Mesendoderm (in vitro differentiated cells): Measurements from ENCODE around the gene TEKT1. TPM values are rescaled to one million over a fixed set of nuclear protein-coding genes. Genes with fewer than 3 reads are reported as not detected.
"Not testable (repeated sequence)": the region's sequence is repeated elsewhere in the genome, so short reads cannot be mapped to it uniquely, and the experiment has no call there.

Source experiments
- DNase-seq: peaks from one replicate; pipeline ENCODE4 v3.0.0; 2013
- H2AK5ac ChIP-seq: 2 replicates; pipeline ENCODE4 v1.6.1; 2013; ENCODE audit warnings: low read length, inconsistent platforms
- H2BK120ac ChIP-seq: 2 replicates; pipeline ENCODE4 v1.6.1; 2013; ENCODE audit warnings: low read depth, mild to moderate bottlenecking, low read length, moderate library complexity, mixed read lengths
- H2BK15ac ChIP-seq: replicated peaks from 2 replicates; pipeline ENCODE4 v1.6.1; 2013; ENCODE audit warnings: low read depth, mild to moderate bottlenecking, moderate library complexity
- H2BK5ac ChIP-seq: 2 replicates; pipeline ENCODE4 v1.6.1; 2013; ENCODE audit warnings: low read length, inconsistent platforms
- H3K18ac ChIP-seq: 2 replicates; pipeline ENCODE4 v1.6.1; 2013; ENCODE audit warnings: mild to moderate bottlenecking, low read length, mixed read lengths
- H3K23ac ChIP-seq: one replicate; pipeline ENCODE4 v1.6.1; 2013; ENCODE audit warnings: low read length
- H3K27ac ChIP-seq: 2 replicates; pipeline ENCODE4 v1.5.1; 2013; ENCODE audit warnings: low read depth, mild to moderate bottlenecking, inconsistent platforms, low read length, moderate library complexity
- H3K27me3 ChIP-seq: 2 replicates; pipeline ENCODE4 v1.6.1; 2013; ENCODE audit warnings: low read length, control low read depth, mild to moderate bottlenecking, inconsistent platforms; ENCODE audit not compliant: insufficient read depth, poor library complexity
- H3K36me3 ChIP-seq: 2 replicates; pipeline ENCODE4 v1.6.1; 2013; ENCODE audit warnings: low read length, inconsistent platforms; ENCODE audit not compliant: control insufficient read depth, insufficient read depth
- H3K4ac ChIP-seq: one replicate; pipeline ENCODE4 v1.6.1; 2013; ENCODE audit warnings: low read depth, mild to moderate bottlenecking, low read length, moderate library complexity
- H3K4me1 ChIP-seq: 2 replicates; pipeline ENCODE4 v1.6.1; 2013; ENCODE audit warnings: low read depth, low read length, inconsistent platforms; ENCODE audit not compliant: control insufficient read depth
- H3K4me2 ChIP-seq: 2 replicates; pipeline ENCODE4 v1.6.1; 2013; ENCODE audit warnings: low read length
- H3K4me3 ChIP-seq: 2 replicates; pipeline ENCODE4 v1.5.1; 2013; ENCODE audit warnings: mild to moderate bottlenecking, low read length
- H3K56ac ChIP-seq: one replicate; pipeline ENCODE4 v1.6.1; 2013; ENCODE audit warnings: low read length
- H3K79me1 ChIP-seq: 2 replicates; pipeline ENCODE4 v1.6.1; 2013; ENCODE audit warnings: low read length, inconsistent platforms
- H3K79me2 ChIP-seq: 2 replicates; pipeline ENCODE4 v1.6.1; 2013; ENCODE audit warnings: mild to moderate bottlenecking, low read length; ENCODE audit not compliant: control insufficient read depth, insufficient read depth
- H3K9ac ChIP-seq: 2 replicates; pipeline ENCODE4 v1.6.1; 2013; ENCODE audit warnings: low read length, inconsistent platforms
- H4K5ac ChIP-seq: one replicate; pipeline ENCODE4 v1.6.1; 2013; ENCODE audit warnings: low read length
- H4K8ac ChIP-seq: one replicate; pipeline ENCODE4 v1.6.1; 2013; ENCODE audit warnings: low read depth, mild to moderate bottlenecking, control low read depth, low read length, moderate library complexity
- WGBS: extraction: QIAGEN DNeasy Blood & Tissue Kit; methylation state at CpG from one replicate; pipeline ENCODE4 v1.1.7; 2013; ENCODE audit warnings: low lambda C conversion rate, missing lambda C conversion rate; ENCODE audit not compliant: insufficient coverage; ENCODE audit errors: extremely low coverage; 5-methylcytosine and 5-hydroxymethylcytosine counted together
- polyA plus RNA-seq, 2 experiments: library from polyadenylated mRNA; stranded (reverse); fragments of 200-250 nt; gene quantifications; one replicate each; pipeline ENCODE4 v1.2.3, GENCODE V29; 2013

TEKT1 gene
- not detected for polyA plus RNA-seq (2013, experiment 1 of 2)
- polyA plus RNA-seq (2013, experiment 2 of 2): not detected

DNA sequence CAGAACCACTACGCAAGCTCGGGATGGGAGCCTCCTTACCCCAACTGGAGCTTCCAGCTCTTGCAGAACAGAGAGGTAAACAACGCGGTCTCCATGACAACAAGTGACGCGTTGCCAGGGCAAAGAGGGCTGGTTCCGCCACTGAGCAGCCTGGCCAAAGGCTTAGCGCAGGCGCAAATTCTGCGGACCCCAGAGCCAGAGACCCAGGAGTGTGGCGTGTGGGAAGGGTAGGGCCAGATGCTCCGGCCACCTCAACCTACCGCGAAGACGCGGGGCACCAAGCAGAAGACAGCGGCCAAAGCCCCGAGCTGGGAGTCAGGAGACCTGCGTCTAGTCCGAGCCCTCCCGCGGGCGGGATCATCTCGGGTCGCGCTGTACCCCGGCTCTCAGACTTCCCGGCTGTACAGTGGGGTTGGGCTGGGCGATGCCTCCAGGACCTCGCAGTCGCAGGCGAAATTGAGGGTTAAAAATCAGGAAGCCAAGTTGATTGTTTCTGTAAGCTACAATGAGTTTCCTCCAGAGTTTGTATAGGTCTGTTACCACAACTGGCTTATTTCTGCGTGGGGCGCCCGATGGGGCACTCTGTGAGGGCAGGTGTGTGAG, at the start of gene TEKT1:
TSS of gene TEKT1 (minus strand) at position 69 of the 603 bp plus-strand sequence. CDS start 1,353 bp downstream, outside the sequence.
- peak; percentile 98 for DNase-seq
- no peaks in the 10 kb centered on the region for H3K27me3 ChIP-seq
- no CpG with 5 or more reads among the region's 35 CpGs for WGBS

GRCh38 chr17:6879221-6879975, 47.9 kb upstream of the TEKT1 start:
- not testable (repeated sequence) for H3K9ac ChIP-seq, DNase-seq, H3K27ac ChIP-seq, H2AK5ac ChIP-seq, H3K36me3 ChIP-seq, H3K23ac ChIP-seq, H3K4me3 ChIP-seq, H2BK15ac ChIP-seq, H3K18ac ChIP-seq, H3K79me1 ChIP-seq, H3K56ac ChIP-seq, H3K4me1 ChIP-seq, H2BK120ac ChIP-seq, H3K27me3 ChIP-seq, H4K5ac ChIP-seq, H4K8ac ChIP-seq, H2BK5ac ChIP-seq, H3K4me2 ChIP-seq, H3K4ac ChIP-seq, H3K79me2 ChIP-seq
- whole genome bisulfite sequencing: no CpG with 5 or more reads among the region's 10 CpGs

More for the DNA sequence above, at the start of gene TEKT1:
- Histone ChIP-seq H4K5ac (no peak within 1 kb of the TSS), H3K4ac (no peak within 1 kb of the TSS), H3K56ac (peak within 1 kb of the TSS; percentile 3), H2BK120ac (no peak within 1 kb of the TSS), H3K27ac (no peak within 1 kb of the TSS), H3K18ac (no peak within 1 kb of the TSS), H3K23ac (no peak within 1 kb of the TSS), H2AK5ac (no peak within 1 kb of the TSS), H3K9ac (peak within 1 kb of the TSS; percentile 19), H3K36me3 (no peaks in the 10 kb centered on the region), H3K4me3 (no peak within 1 kb of the TSS), H2BK15ac (no peak within 1 kb of the TSS), H2BK5ac (no peak within 1 kb of the TSS), H3K79me2 (no peaks in the 10 kb centered on the region), H3K79me1 (no peaks in the 10 kb centered on the region), H4K8ac (no peak within 1 kb of the TSS), H3K4me2 (peak within 1 kb of the TSS; percentile 51), H3K4me1 (no peaks in the 10 kb centered on the region)

DNA sequence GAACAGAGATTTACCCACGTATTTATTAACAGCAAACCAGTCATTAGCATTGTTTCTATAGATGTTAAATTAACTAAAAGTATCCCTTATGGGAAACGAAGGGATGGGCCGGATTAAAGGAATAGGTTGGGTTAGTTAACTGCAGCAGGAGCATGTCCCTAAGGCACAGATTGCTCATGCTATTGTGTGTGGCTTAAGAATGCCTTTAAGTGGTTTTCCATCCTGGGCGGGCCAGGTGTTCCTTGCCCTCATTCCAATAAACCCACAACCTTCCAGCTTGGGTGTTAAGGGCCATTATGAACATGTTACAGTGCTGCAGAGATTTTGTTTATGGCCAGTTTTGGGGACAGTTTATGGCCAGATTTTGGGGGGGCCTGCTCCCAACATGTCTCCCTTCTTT, 43.7 kb upstream of the TEKT1 start:
- not testable (repeated sequence) for H4K5ac ChIP-seq, H2BK120ac ChIP-seq, H3K4me2 ChIP-seq, H3K4ac ChIP-seq, H3K18ac ChIP-seq, H3K23ac ChIP-seq, H3K79me2 ChIP-seq, H3K36me3 ChIP-seq, H3K4me3 ChIP-seq, DNase-seq, H3K79me1 ChIP-seq, H2BK15ac ChIP-seq, H2AK5ac ChIP-seq, H3K9ac ChIP-seq, H3K56ac ChIP-seq, H4K8ac ChIP-seq, H3K27me3 ChIP-seq, H3K27ac ChIP-seq, H3K4me1 ChIP-seq, H2BK5ac ChIP-seq
- WGBS: no CpG with 5 or more reads among the region's 4 CpGs

DNA sequence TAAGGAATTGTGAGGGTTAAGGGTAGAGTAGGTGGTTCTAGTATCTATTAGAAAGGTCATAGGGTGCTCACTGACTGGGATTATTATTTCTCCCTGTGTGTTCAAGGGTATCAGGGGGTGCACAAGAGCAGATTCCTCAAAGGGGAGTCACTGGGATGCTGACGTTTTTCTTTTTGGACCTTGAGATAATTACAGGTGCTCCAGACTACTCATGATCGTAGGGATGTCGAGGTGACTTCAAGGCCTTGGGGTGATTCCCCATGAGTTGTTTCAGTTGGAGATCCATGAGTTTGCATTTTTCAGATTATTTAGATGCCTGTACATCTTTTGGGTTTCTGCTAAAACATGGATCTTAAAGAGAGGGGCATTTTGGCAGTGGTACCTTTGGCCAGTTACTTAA, 41.4 kb upstream of the TEKT1 start:
- peaks cover 3% of the 10 kb centered on the region for H3K79me1 ChIP-seq
- no CpG with 5 or more reads among the region's 3 CpGs for WGBS
- no peak overlapping the region for H2BK15ac ChIP-seq
- no peak overlapping the region for H3K9ac ChIP-seq
- no peaks in the 10 kb centered on the region for H3K27me3 ChIP-seq
- DNase-seq: no peak
- H2AK5ac ChIP-seq: no peak overlapping the region
- H3K36me3 ChIP-seq: no peaks in the 10 kb centered on the region
- no peak overlapping the region for H2BK120ac ChIP-seq
- peaks cover 6% of the 10 kb centered on the region for H3K79me2 ChIP-seq
- no peak overlapping the region for H3K18ac ChIP-seq
- no peak overlapping the region for H4K5ac ChIP-seq
- no peak overlapping the region for H3K56ac ChIP-seq
- H3K23ac ChIP-seq: no peak overlapping the region
- no peak overlapping the region for H3K4ac ChIP-seq
- H3K4me1 ChIP-seq: no peaks in the 10 kb centered on the region
- H3K4me2 ChIP-seq: no peak overlapping the region
- no peak overlapping the region for H4K8ac ChIP-seq
- no peak overlapping the region for H3K4me3 ChIP-seq
- no peak overlapping the region for H3K27ac ChIP-seq
- H2BK5ac ChIP-seq: no peak overlapping the region

- Histone ChIP-seq H3K56ac (no peak overlapping the region), H3K9ac (no peak overlapping the region), H3K4ac (no peak overlapping the region), H3K36me3 (no peaks in the 10 kb centered on the region), H3K23ac (no peak overlapping the region), H2BK5ac (no peak overlapping the region), H3K4me2 (no peak overlapping the region), H3K27me3 (no peaks in the 10 kb centered on the region), H2AK5ac (no peak overlapping the region), H4K8ac (no peak overlapping the region), H3K4me3 (no peak overlapping the region), H3K4me1 (no peaks in the 10 kb centered on the region), H3K18ac (no peak overlapping the region), H4K5ac (no peak overlapping the region), H3K79me1 (peaks cover 3% of the 10 kb centered on the region), H2BK15ac (no peak overlapping the region), H2BK120ac (no peak overlapping the region), H3K79me2 (peaks cover 6% of the 10 kb centered on the region), H3K27ac (no peak overlapping the region)
- DNase-seq: no peak
- WGBS: no CpG with 5 or more reads among the region's 1 CpG
These were observed 39.3 kb upstream of the TEKT1 start for GRCh38 chr17:6870841-6871240.
